GM10847 (cell line): ENCODE measurements around the gene TBC1D9.

Experiments used
- POLR2A ChIP-seq: IDR thresholded peaks from 2 replicates; pipeline ENCODE4 v1.6.1; 2011; ENCODE audit not compliant: insufficient read length; ENCODE audit errors: extremely low read depth

TBC1D9 gene

DNA sequence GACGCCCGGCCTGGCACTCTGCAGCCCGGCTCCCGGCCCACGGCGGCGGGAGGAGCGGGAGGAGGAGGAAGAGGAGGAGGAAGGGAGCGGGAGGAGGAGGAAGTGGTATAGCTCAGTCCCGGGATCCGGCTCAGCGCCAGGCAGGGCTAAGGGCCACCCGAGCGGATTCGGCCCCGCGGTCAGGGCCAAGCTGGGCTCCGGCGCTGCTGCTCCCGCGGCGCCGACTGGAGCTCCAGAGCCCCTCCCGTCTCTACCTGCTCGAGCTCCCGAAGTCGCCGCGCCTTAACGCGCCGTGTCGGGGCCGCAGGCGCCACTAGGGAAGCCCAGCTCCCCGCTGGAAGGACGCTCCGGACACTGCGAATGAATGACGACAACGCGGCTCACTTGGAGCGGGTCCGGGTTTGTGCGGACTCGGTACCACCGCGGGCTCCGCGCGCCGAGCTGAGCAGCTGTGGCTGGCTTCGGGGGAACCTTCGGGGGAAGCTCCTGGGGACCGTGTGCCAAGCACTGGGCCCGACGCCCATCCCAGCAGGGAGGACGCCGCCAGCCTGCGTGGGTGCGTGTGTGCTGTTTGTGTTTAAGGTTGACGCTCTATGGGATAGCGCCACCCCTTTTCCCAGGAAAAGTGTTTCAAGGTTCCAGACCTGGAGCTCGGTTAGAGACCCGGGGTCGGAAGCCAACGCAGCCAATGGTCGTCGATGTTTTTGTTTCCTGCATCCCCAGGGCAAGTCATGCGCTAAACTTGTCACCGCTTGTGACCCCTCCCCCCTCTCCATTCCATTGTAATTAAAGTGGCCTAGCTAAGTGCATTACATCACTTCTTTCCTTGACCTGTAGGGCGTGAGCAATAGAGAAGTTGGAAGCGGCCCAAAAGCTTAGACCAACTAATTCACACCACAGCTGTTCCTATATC lies at the start of gene TBC1D9:
TSS of gene TBC1D9 (minus strand) at position 67 of the 913 bp plus-strand sequence. CDS start 340 bp downstream, outside the sequence.
- no peak for TF ChIP-seq POLR2A

GRCh38 chr4:140805293-140805692 lies 49.1 kb upstream of the TBC1D9 start:
- TF ChIP-seq POLR2A: no peak

DNA sequence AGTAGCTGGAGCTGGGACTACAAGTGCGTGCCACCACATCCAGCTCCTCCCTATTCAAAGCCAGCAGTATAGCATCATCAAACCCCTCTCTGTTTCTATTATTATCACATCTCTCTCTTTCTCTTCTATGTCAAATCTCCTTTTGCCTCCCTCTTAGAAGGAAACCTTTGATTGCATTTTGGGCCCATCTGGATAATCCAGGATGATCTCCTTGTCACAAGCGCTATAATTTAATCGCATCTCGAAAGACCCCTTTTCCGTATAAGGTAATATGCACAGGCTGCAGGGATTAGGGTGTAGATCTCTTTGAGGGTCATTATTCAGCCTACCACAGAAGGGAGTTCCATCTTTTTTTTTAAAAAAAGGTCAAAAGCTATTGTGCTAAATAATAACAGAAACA lies 46.4 kb upstream of the TBC1D9 start:
- TF ChIP-seq POLR2A: no peak

- TF ChIP-seq POLR2A: no peak
Observed at GRCh38 chr4:140800666-140801065, 44.5 kb upstream of the TBC1D9 start.

- TF ChIP-seq POLR2A: no peak
Observed at GRCh38 chr4:140799686-140800225, 43.6 kb upstream of the TBC1D9 start.

DNA sequence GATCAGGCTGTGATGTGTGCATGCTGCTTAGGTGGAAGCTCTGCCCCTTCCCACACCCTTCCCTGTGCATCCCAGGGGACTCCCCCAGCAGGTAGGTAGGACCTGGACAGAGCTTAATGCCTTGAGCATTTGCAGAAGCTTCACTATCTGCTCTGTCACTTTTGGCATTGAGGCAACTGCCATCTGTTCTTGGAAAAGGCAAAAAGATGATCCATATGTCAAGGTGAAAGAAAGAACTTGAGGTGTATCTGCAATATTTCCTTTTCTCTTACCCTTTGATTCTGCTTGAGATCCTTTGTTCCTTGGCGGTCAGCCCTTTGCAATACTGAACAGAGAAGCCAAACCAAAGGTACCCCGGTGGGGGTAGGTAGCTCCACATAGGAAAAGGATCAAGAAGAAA lies 37.1 kb upstream of the TBC1D9 start:
- no peak for TF ChIP-seq POLR2A

GRCh38 chr4:140790765-140791164 lies 34.6 kb upstream of the TBC1D9 start:
- no peak for TF ChIP-seq POLR2A

DNA sequence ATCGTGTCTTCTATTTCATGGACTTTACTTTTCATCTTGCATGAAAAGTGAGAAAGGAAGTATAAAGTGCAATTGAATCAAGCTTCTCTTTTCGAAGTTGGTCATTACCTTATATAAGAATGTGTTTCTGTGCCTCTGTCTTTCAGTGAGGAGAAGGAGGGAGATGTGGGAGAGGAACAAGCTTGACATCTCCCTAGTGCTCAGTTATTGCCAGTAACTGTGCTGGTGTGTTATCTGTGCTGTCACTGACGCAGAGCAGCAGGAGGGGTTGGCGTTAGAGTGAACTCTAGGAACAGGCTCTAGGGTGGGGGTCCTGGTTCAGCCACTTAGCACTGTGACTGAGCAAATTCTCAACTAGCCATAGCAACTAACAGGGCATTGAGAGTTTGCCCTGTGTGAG lies 34.0 kb upstream of the TBC1D9 start:
- TF ChIP-seq POLR2A: no peak

GRCh38 chr4:140789759-140790158 lies 33.6 kb upstream of the TBC1D9 start:
- TF ChIP-seq POLR2A: no peak

GRCh38 chr4:140781596-140781995 lies 25.4 kb upstream of the TBC1D9 start:
- no peak for TF ChIP-seq POLR2A

DNA sequence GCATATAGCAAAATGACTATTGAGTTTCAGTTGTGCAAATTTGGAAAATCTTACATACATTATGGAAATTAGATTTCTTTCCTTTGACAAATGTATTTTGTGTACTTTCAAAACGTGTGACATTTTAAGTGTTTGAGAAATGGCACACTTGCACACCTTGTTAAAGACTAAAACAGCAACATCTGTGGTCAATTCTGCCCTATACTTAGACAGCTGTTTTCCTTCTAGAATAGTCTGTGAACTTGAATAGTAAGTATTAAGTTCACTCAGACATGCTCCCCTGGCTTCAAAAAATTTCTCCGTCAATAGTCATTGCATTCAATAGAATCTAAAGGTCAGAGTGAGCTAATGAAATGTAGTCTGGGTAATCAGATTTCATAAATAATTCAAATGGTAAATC lies 21.7 kb upstream of the TBC1D9 start:
- no peak for TF ChIP-seq POLR2A

- no peak for TF ChIP-seq POLR2A
Observed at GRCh38 chr4:140777386-140777785, 21.2 kb upstream of the TBC1D9 start.

DNA sequence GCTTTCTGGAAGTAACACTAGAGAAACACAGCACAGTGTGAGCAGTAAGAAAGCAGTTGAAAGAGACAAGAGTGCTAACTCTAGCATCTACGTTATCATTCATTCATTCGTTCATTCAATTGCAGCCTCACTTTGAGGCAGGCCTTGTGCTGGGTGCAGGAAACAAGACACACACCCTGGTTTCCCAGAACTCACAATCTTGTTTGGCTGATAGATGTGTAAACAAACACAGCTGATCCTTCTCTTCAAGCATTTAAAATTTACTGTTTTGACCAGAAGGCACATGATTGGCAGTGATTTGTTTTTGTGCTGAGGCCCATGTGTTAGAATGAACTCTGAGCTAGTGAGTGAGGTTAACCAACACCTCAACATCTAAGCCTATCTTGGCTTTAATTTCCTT lies 20.4 kb upstream of the TBC1D9 start:
- no peak for TF ChIP-seq POLR2A

DNA sequence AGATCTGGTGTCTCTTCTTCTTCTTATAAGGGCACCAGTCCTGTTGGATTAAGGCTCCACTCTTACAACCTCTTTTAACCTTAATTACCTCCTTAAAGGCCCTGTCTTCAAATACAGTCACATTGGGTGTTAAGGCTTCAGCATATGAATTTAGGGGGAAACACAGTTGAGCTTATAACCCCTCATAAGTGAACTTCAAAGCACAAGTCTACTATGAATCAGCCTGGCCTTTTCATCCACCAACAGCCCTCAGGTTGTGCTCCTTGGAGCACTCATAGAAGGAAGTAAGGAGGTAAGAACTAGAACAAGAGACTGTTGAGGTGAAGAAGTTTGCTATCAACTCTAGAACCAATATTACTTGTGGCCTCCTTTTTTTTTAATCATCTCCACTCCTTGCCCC lies 18.8 kb upstream of the TBC1D9 start:
- TF ChIP-seq POLR2A: no peak

DNA sequence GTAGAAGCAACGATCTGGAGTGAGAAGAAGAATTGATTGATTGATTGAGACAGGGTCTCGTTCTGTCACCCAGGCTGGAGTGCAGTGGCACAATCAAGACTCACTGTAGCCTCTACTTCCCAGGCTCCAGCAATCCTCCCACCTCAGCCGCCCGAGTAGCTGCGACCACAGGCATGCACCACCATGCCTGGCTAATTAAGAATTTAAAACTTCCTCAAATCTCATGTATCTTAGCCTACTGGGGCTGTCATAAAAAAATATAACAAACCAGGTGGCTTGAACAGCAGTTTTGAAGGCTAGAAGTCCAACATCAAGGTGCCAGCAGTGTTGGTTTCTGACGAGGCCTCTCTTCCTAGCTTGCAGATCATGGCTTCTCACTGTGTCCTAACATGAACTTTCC lies 18.3 kb upstream of the TBC1D9 start:
- no peak for TF ChIP-seq POLR2A

DNA sequence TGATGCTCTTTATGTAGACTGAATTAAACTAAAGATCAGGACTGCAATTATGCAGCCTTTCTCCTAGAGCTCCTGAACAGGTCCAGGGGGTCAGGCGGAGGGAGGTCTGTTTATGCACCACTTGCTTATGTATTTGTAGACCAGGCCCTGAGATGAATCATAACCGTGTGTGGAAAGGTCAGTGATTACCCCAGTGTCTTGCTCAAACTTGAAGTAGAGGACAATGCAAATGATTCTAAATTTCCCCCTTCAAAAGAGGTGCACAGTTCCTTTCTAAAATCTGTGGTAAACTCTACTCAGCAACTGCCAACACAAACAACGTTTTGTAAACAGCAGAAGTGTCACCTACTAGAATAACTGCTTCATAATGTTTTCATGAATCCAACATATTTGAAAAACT lies 13.0 kb upstream of the TBC1D9 start:
- TF ChIP-seq POLR2A: no peak
